Thoracic aorta (tissue), 2 donors: ENCODE results near the gene PAF1. TPM values are rescaled to one million over a fixed set of nuclear protein-coding genes. Genes with fewer than 3 reads are reported as not detected.

Source experiments
- ATAC-seq: fragments of 150-250 bp; one replicate; pipeline ENCODE4 v1.8.0; 2017; ENCODE audit warnings: low read depth; ENCODE audit not compliant: insufficient number of reproducible peaks, low FRiP score
- DNase-seq: peaks from one replicate; pipeline ENCODE4 v3.0.0-alpha.2; 2020; ENCODE audit warnings: low spot score
- H3K27ac ChIP-seq, 2 donors: fragments of 200-600 bp; sonication (generic); 1 replicate in 1 of 2; 2 replicates in 1 of 2; pipeline ENCODE4 v1.5.1; 2016; ENCODE audit warnings: mild to moderate bottlenecking in 2 of 2, moderate library complexity in 2 of 2
- H3K27me3 ChIP-seq: fragments of 200-600 bp; sonication (generic); replicated peaks from 2 replicates; pipeline ENCODE4 v1.6.0; 2016; ENCODE audit warnings: mild to moderate bottlenecking; ENCODE audit not compliant: insufficient read depth
- H3K36me3 ChIP-seq: fragments of 200-600 bp; sonication (generic); one replicate; pipeline ENCODE4 v1.5.1; 2016
- H3K4me1 ChIP-seq, 2 donors: fragments of 200-600 bp; sonication (generic); 1 replicate in 1 of 2; 2 replicates in 1 of 2; pipeline versions ENCODE4 v1.5.1 to v1.6.0; 2016; ENCODE audit warnings: low read depth in 2 of 2, mild to moderate bottlenecking in 1 of 2; ENCODE audit not compliant: control insufficient read depth in 1 of 2
- H3K4me3 ChIP-seq: fragments of 200-600 bp; sonication (generic); 2 replicates; pipeline ENCODE4 v1.5.1; 2016; ENCODE audit warnings: mild to moderate bottlenecking
- H3K9me3 ChIP-seq: fragments of 200-600 bp; sonication (generic); 2 replicates; pipeline ENCODE4 v1.5.1; 2016
- CTCF ChIP-seq: fragments of 200-600 bp; sonication (generic); IDR thresholded peaks from one replicate; pipeline ENCODE4 v1.5.1; 2019; ENCODE audit warnings: antibody characterized with exemption
- total RNA-seq, 2 donors: library from RNA; depleted of rRNA; stranded (reverse); fragments of >200 nt; gene quantifications; one replicate each; pipeline versions ENCODE4 v1.1.0 to v1.2.3, GENCODE V29; 2016

Gene PAF1
- total RNA-seq, 2 donors from 2014 or later, result 25.7 to 34.5 TPM

GRCh38 chr19:39407410-39407659, 16.4 kb upstream of the PAF1 start:
- ATAC-seq, result no peak
- peak overlapping the region; percentile 94 for H3K4me3 ChIP-seq
- DNase-seq, result no peak
- H3K27me3 ChIP-seq, result no peaks in the 10 kb centered on the region
- H3K27ac ChIP-seq, result peak overlapping the region; percentile 100
- TF ChIP-seq CTCF, result no peak
- H3K36me3 ChIP-seq, result peaks cover 20% of the 10 kb centered on the region
- H3K4me1 ChIP-seq, result peaks cover 23 to 38% of the 10 kb centered on the region in 2 donors
- no peaks in the 10 kb centered on the region for H3K9me3 ChIP-seq

- ATAC-seq, result peak; percentile 22
- H3K27me3 ChIP-seq, result no peaks in the 10 kb centered on the region
- peak; percentile 77 for DNase-seq
- no peak for TF ChIP-seq CTCF
- no peaks in the 10 kb centered on the region for H3K9me3 ChIP-seq
- peaks cover 20% of the 10 kb centered on the region for H3K36me3 ChIP-seq
- peak within 1 kb of the TSS; percentile 94 for H3K4me3 ChIP-seq
- peaks cover 23 to 43% of the 10 kb centered on the region in 2 donors for H3K4me1 ChIP-seq
- H3K27ac ChIP-seq, result peak within 1 kb of the TSS; percentile 100
These were observed 15.9 kb upstream of the PAF1 start, which contains the start of gene ZFP36 for GRCh38 chr19:39406656-39407409. Gene ZFP36 (plus strand): TSS chr19:39406847. CDS start chr19:39406905, 58 bp downstream.

- Histone ChIP-seq H3K4me3 (peak overlapping the region; percentile 94), H3K9me3 (no peaks in the 10 kb centered on the region), H3K27ac (peak overlapping the region; percentile 100), H3K27me3 (no peaks in the 10 kb centered on the region), H3K4me1 (peaks cover 23 to 44% of the 10 kb centered on the region in 2 donors), H3K36me3 (peaks cover 20% of the 10 kb centered on the region)
- DNase-seq (peak; percentile 78), ATAC-seq (no peak)
- TF ChIP-seq CTCF, result no peak
These were observed 15.2 kb upstream of the PAF1 start for GRCh38 chr19:39405958-39406655.

GRCh38 chr19:39405261-39405957, 14.5 kb upstream of the PAF1 start:
- H3K4me1 ChIP-seq, result peaks cover 17 to 37% of the 10 kb centered on the region in 2 donors
- DNase-seq (no peak), ATAC-seq (no peak)
- H3K27ac ChIP-seq, result peak overlapping the region; percentile 100
- peaks cover 20% of the 10 kb centered on the region for H3K36me3 ChIP-seq
- no peak for TF ChIP-seq CTCF
- H3K27me3 ChIP-seq, result no peaks in the 10 kb centered on the region
- peak overlapping the region; percentile 94 for H3K4me3 ChIP-seq
- H3K9me3 ChIP-seq, result no peaks in the 10 kb centered on the region
